ENCODE results near the gene SYT1.

The SYT1 gene

DNA sequence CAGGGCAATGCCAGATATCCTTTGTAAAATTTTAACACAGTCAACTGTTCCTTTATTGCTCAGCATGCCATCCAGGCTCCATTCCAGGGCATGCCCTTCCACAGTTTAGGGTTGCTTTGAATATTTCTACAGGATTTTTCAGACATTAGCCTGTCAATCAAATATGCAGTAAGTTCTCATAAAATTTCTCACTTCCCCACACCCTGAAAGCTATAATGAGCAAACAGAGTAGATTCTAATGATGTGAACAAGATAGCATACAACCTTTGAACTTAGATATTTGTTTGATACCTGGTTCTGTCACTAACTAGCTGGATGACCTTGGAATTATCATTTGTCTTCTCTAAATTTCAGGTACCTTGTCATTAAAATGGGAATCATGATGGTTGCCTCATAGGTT, 251.2 kb downstream of the SYT1 start:
- TF ChIP-seq CREB5 (CRISPR knock-in tag; IDR thresholded peaks at IDR 0.05; ENCODE audit: low read depth): no peak
- no peak for TF ChIP-seq TSHZ2 (CRISPR knock-in tag; IDR thresholded peaks at IDR 0.05)
- no peak for TF ChIP-seq ESRRG (CRISPR knock-in tag; IDR thresholded peaks at IDR 0.05)
- TF ChIP-seq, protein P1, sequence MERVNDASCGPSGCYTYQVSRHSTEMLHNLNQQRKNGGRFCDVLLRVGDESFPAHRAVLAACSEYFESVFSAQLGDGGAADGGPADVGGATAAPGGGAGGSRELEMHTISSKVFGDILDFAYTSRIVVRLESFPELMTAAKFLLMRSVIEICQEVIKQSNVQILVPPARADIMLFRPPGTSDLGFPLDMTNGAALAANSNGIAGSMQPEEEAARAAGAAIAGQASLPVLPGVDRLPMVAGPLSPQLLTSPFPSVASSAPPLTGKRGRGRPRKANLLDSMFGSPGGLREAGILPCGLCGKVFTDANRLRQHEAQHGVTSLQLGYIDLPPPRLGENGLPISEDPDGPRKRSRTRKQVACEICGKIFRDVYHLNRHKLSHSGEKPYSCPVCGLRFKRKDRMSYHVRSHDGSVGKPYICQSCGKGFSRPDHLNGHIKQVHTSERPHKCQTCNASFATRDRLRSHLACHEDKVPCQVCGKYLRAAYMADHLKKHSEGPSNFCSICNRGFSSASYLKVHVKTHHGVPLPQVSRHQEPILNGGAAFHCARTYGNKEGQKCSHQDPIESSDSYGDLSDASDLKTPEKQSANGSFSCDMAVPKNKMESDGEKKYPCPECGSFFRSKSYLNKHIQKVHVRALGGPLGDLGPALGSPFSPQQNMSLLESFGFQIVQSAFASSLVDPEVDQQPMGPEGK (CRISPR knock-in tag; IDR thresholded peaks at IDR 0.05; ENCODE audit: borderline replicate concordance): no peak
- TF ChIP-seq RARB (CRISPR knock-in tag; IDR thresholded peaks at IDR 0.05): no peak
- TF ChIP-seq TCF4 (CRISPR knock-in tag; IDR thresholded peaks at IDR 0.05; ENCODE audit: borderline replicate concordance): no peak
- no peak for TF ChIP-seq ZNF565 (CRISPR knock-in tag; conservative IDR thresholded peaks at IDR 0.05; ENCODE audit: low read depth)
- TF ChIP-seq POU6F1 (CRISPR knock-in tag; IDR thresholded peaks at IDR 0.05; ENCODE audit: borderline replicate concordance, low read depth): no peak
- TF ChIP-seq ZC3H10 (CRISPR knock-in tag; IDR thresholded peaks at IDR 0.05): no peak
- no peak for TF ChIP-seq SNAI2 (CRISPR knock-in tag; IDR thresholded peaks at IDR 0.05)
- TF ChIP-seq ARNTL (CRISPR knock-in tag; IDR thresholded peaks at IDR 0.05; ENCODE audit: borderline replicate concordance, low read depth): no peak
- TF ChIP-seq BACH2 (CRISPR knock-in tag; IDR thresholded peaks at IDR 0.05; ENCODE audit: borderline replicate concordance): no peak
- no peak for TF ChIP-seq GLIS3 (CRISPR knock-in tag; IDR thresholded peaks at IDR 0.05)
- TF ChIP-seq OSR1 (CRISPR knock-in tag; IDR thresholded peaks at IDR 0.05): no peak
- no peak for TF ChIP-seq TOX (CRISPR knock-in tag; IDR thresholded peaks at IDR 0.05; ENCODE audit: borderline replicate concordance)
- TF ChIP-seq ZFP30 (CRISPR knock-in tag; IDR thresholded peaks at IDR 0.05): no peak
- no peak for TF ChIP-seq ZNF70 (CRISPR knock-in tag; IDR thresholded peaks at IDR 0.05)
- no peak for TF ChIP-seq ZNF8 (CRISPR knock-in tag; IDR thresholded peaks at IDR 0.05)
- ATAC-seq: no peak

DNA sequence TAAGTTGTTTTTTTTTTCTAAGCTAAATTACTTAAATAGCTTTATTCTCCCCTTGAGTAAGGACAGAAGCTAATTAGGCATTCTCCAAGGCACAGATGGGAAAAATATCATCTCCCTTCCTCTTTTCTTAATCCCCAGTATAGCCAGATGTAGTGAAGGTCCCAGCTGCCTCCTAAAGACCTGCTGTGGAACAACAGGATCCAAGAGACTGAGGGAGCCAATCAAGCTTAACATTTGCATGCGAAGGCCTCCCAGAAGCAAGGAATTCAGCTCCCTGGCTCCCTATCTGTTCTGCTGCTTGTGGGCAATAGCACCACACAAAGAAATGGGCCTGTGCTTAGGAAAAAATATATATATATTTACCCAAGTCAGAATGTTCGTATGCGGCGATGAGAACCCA, 255.2 kb downstream of the SYT1 start:
- no peak for TF ChIP-seq SNAI2 (CRISPR knock-in tag; IDR thresholded peaks at IDR 0.05)
- TF ChIP-seq ESRRG (CRISPR knock-in tag; IDR thresholded peaks at IDR 0.05): no peak
- no peak for TF ChIP-seq CREB5 (CRISPR knock-in tag; IDR thresholded peaks at IDR 0.05; ENCODE audit: low read depth)
- TF ChIP-seq POU6F1 (CRISPR knock-in tag; IDR thresholded peaks at IDR 0.05; ENCODE audit: borderline replicate concordance, low read depth): no peak
- TF ChIP-seq TSHZ2 (CRISPR knock-in tag; IDR thresholded peaks at IDR 0.05): no peak
- TF ChIP-seq RARB (CRISPR knock-in tag; IDR thresholded peaks at IDR 0.05): no peak
- TF ChIP-seq CSRNP3 (CRISPR knock-in tag; IDR thresholded peaks at IDR 0.05): no peak
- TF ChIP-seq ARNTL (CRISPR knock-in tag; IDR thresholded peaks at IDR 0.05; ENCODE audit: borderline replicate concordance, low read depth): no peak
- TF ChIP-seq, protein P1 (CRISPR knock-in tag; IDR thresholded peaks at IDR 0.05; ENCODE audit: borderline replicate concordance): no peak
- no peak for TF ChIP-seq ZNF70 (CRISPR knock-in tag; IDR thresholded peaks at IDR 0.05)
- no peak for TF ChIP-seq ZFP3 (CRISPR knock-in tag; IDR thresholded peaks at IDR 0.05)
- no peak for TF ChIP-seq ZFP30 (CRISPR knock-in tag; IDR thresholded peaks at IDR 0.05)
- TF ChIP-seq CSDC2 (CRISPR knock-in tag; IDR thresholded peaks at IDR 0.05): no peak
- no peak for TF ChIP-seq BACH2 (CRISPR knock-in tag; IDR thresholded peaks at IDR 0.05; ENCODE audit: borderline replicate concordance)
- TF ChIP-seq GLIS3 (CRISPR knock-in tag; IDR thresholded peaks at IDR 0.05): no peak
- ATAC-seq: no peak

Measured in SK-N-SH treated with all-trans-retinoic acid at 6 μM for 48 hours (cell line).